Measurements from ENCODE around the gene MYO5B. TPM values are rescaled to one million over a fixed set of nuclear protein-coding genes. Genes with fewer than 3 reads are reported as not detected.

The MYO5B gene
- total RNA-seq, 4 donors from 2014 or later = 105 to 213 (median 183) TPM

- Histone ChIP-seq H3K27me3 (no peaks in the 10 kb centered on the region), H3K36me3 (no peaks in the 10 kb centered on the region), H3K4me3 (no peak overlapping the region), H3K27ac (no peak overlapping the region), H3K4me1 (peaks cover 0 to 40% (median 4%) of the 10 kb centered on the region in 4 donors), H3K9me3 (no peaks in the 10 kb centered on the region)
- DNase-seq = no peak
- TF ChIP-seq, protein P1, sequence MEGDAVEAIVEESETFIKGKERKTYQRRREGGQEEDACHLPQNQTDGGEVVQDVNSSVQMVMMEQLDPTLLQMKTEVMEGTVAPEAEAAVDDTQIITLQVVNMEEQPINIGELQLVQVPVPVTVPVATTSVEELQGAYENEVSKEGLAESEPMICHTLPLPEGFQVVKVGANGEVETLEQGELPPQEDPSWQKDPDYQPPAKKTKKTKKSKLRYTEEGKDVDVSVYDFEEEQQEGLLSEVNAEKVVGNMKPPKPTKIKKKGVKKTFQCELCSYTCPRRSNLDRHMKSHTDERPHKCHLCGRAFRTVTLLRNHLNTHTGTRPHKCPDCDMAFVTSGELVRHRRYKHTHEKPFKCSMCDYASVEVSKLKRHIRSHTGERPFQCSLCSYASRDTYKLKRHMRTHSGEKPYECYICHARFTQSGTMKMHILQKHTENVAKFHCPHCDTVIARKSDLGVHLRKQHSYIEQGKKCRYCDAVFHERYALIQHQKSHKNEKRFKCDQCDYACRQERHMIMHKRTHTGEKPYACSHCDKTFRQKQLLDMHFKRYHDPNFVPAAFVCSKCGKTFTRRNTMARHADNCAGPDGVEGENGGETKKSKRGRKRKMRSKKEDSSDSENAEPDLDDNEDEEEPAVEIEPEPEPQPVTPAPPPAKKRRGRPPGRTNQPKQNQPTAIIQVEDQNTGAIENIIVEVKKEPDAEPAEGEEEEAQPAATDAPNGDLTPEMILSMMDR (IDR thresholded peaks at IDR 0.05) = no peak
- no peak for TF ChIP-seq POLR2A (IDR thresholded peaks at IDR 0.05)
Measured at GRCh38 chr18:50126471-50126870, 68.5 kb downstream of the MYO5B start.

GRCh38 chr18:50125456-50125855, 69.5 kb downstream of the MYO5B start:
- no peak for TF ChIP-seq POLR2A (IDR thresholded peaks at IDR 0.05)
- TF ChIP-seq, protein P1 (IDR thresholded peaks at IDR 0.05) = no peak
- DNase-seq = no peak
- Histone ChIP-seq H3K4me1 (peaks cover 0 to 35% (median 4%) of the 10 kb centered on the region in 4 donors), H3K36me3 (no peaks in the 10 kb centered on the region), H3K9me3 (no peaks in the 10 kb centered on the region), H3K27ac (no peak overlapping the region), H3K27me3 (no peaks in the 10 kb centered on the region), H3K4me3 (no peak overlapping the region)

- no peaks in the 10 kb centered on the region for H3K4me1 ChIP-seq
Measured at GRCh38 chr18:50119296-50119695, 75.7 kb downstream of the MYO5B start.

GRCh38 chr18:50117863-50118262, 77.1 kb downstream of the MYO5B start:
- no peaks in the 10 kb centered on the region for H3K27me3 ChIP-seq
- TF ChIP-seq, protein P1 (IDR thresholded peaks at IDR 0.05) = no peak
- TF ChIP-seq POLR2A (IDR thresholded peaks at IDR 0.05) = no peak
- no peak overlapping the region for H3K27ac ChIP-seq
- no peak for DNase-seq
- H3K4me3 ChIP-seq = no peak overlapping the region
- H3K36me3 ChIP-seq = no peaks in the 10 kb centered on the region
- no peaks in the 10 kb centered on the region for H3K9me3 ChIP-seq
- no peaks in the 10 kb centered on the region for H3K4me1 ChIP-seq

More at GRCh38 chr18:50119296-50119695, 75.7 kb downstream of the MYO5B start:
- H3K36me3 ChIP-seq = no peaks in the 10 kb centered on the region
- H3K9me3 ChIP-seq = no peaks in the 10 kb centered on the region
- no peak overlapping the region for H3K27ac ChIP-seq
- H3K4me3 ChIP-seq = no peak overlapping the region
- TF ChIP-seq, protein P1 (IDR thresholded peaks at IDR 0.05) = no peak
- TF ChIP-seq POLR2A (IDR thresholded peaks at IDR 0.05) = no peak
- no peaks in the 10 kb centered on the region for H3K27me3 ChIP-seq
- no peak for DNase-seq

DNA sequence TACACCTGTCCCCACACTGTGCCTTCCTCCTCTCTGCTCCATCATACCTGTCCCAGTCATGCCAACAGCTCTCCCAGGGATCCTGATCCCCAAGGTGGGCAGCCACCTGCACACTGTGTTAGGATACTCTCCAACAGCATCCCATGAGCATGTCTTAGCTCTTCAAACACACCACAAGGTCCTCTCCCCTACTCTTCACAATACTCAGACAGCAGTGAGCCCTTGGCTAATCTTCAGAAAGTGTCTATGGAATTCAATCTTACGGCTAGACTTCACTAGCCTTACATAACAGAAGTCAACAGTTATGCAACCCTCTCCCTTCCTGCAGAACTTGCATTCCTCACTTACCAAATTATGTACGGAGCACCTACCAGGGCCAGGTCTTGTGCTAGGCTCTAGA, 79.9 kb downstream of the MYO5B start:
- Histone ChIP-seq H3K4me3 (no peak overlapping the region), H3K36me3 (no peaks in the 10 kb centered on the region), H3K27me3 (no peaks in the 10 kb centered on the region), H3K9me3 (no peaks in the 10 kb centered on the region), H3K4me1 (no peaks in the 10 kb centered on the region), H3K27ac (no peak overlapping the region)
- DNase-seq = no peak
- TF ChIP-seq, protein P1 (IDR thresholded peaks at IDR 0.05) = no peak
- TF ChIP-seq POLR2A (IDR thresholded peaks at IDR 0.05) = no peak

- H3K4me1 ChIP-seq = no peaks in the 10 kb centered on the region
- no peak for TF ChIP-seq POLR2A (IDR thresholded peaks at IDR 0.05)
- TF ChIP-seq, protein P1 (IDR thresholded peaks at IDR 0.05) = no peak
- H3K27ac ChIP-seq = no peak overlapping the region
- no peak for DNase-seq
- no peaks in the 10 kb centered on the region for H3K9me3 ChIP-seq
- no peak overlapping the region for H3K4me3 ChIP-seq
- no peaks in the 10 kb centered on the region for H3K27me3 ChIP-seq
- H3K36me3 ChIP-seq = no peaks in the 10 kb centered on the region
Measured at GRCh38 chr18:50114448-50114847, 80.5 kb downstream of the MYO5B start.

Measured in Peyer's patch (tissue), 4 donors.